ENCODE measurements around the gene KHNYN.

DNA sequence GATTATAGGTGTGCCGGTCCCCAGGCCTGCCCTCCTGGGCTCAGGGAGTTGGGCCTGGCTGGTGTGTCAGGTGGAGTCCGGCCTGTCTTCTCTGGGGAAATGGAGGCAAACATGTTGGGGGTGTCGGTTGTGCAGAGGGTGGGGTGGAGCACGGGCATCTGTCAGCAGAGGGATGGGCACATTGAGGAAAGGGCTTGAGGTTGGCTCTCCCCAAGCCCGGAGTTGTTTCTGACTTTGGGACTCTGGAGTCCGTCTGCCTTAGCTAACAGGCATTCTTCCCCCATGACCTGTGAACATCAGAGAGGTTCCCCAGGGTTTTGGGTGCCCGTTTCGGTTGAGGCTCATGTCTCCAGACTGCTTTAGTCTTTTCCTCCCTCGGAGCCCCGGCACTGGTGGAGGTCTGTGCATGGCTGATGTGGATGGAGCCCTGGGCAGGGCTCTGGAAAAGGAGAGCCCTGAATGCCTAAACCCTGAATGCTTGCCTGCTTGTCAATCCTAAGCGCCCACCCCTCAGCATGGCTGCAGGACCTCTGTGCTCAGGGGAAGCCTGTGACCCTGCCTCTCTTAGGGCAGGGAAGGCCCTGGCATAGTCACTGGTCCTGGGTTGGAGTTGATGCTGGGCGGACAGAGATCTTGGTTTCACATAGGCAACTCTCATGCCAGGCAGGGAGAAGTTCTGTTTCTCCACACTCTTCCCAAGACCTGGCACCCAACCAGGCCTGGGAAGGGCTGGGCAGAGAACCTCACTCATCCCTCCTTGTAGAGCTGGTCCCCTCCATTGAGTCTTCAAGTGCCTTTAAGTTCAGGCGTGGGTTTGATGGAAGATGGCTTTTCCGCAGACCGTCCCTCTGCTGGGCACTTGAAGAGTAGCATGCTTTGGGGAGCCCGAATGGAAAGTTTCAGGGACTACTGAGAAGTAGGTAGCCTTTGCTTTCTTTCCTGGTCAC, 18.0 kb upstream of the KHNYN start:
- TF ChIP-seq CTCF (IDR thresholded peaks at IDR 0.05 in 8 of 11, conservative IDR thresholded peaks at IDR 0.05 in 3 of 11) (peak; percentile 26 to 80 (median 66)), POLR2AphosphoS5 (IDR thresholded peaks at IDR 0.05) (peak in 1 of 3 donors; percentile 21), POLR2A (IDR thresholded peaks at IDR 0.05) (no peak)

Data from spleen (tissue), 7 donors.